ENCODE measurements around the gene SESN3.

DNA sequence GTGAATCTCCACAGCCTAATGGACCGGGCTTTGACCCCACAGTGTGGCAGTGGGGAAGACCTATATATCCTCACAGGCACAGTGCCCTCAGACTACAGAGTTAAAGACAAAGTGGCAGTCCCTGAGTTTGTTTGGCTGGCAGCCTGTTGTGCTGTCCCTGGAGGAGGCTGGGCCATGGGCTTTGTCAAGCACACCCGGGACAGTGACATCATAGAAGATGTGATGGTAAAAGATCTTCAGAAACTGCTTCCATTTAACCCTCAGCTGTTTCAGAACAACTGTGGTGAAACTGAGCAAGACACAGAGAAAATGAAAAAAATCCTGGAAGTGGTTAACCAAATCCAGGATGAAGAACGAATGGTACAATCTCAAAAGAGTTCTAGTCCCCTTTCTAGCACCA is 102.4 kb downstream of the SESN3 start:
- TF ChIP-seq POLR2A (IDR thresholded peaks at IDR 0.05) (no peak), POLR2AphosphoS5 (IDR thresholded peaks at IDR 0.05) (no peak)
- TF ChIP-seq, protein P1, sequence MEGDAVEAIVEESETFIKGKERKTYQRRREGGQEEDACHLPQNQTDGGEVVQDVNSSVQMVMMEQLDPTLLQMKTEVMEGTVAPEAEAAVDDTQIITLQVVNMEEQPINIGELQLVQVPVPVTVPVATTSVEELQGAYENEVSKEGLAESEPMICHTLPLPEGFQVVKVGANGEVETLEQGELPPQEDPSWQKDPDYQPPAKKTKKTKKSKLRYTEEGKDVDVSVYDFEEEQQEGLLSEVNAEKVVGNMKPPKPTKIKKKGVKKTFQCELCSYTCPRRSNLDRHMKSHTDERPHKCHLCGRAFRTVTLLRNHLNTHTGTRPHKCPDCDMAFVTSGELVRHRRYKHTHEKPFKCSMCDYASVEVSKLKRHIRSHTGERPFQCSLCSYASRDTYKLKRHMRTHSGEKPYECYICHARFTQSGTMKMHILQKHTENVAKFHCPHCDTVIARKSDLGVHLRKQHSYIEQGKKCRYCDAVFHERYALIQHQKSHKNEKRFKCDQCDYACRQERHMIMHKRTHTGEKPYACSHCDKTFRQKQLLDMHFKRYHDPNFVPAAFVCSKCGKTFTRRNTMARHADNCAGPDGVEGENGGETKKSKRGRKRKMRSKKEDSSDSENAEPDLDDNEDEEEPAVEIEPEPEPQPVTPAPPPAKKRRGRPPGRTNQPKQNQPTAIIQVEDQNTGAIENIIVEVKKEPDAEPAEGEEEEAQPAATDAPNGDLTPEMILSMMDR (IDR thresholded peaks at IDR 0.05): no peak
